Left forelimb (tissue), 1 donor: ENCODE measurements around the gene PDE4D.
A peak's percentile ranks its signal among the peaks of the same experiment; 100 is the strongest.

ENCODE experiments used
- DNase-seq: peaks from one replicate; pipeline ENCODE4 v3.0.0-alpha.2; 2018; ENCODE audit warnings: low spot score

Gene PDE4D

GRCh38 chr5:59838989-59839388, 54.5 kb downstream of the PDE4D start:
- DNase-seq = no peak

- DNase-seq = no peak
Observed at GRCh38 chr5:59838067-59838466, 55.5 kb downstream of the PDE4D start.

GRCh38 chr5:59837071-59837470, 56.5 kb downstream of the PDE4D start:
- DNase-seq = no peak

- no peak for DNase-seq
Observed at GRCh38 chr5:59835800-59836199, 57.7 kb downstream of the PDE4D start.

- DNase-seq = no peak
Observed at GRCh38 chr5:59833448-59833847, 60.1 kb downstream of the PDE4D start.

- no peak for DNase-seq
Observed at GRCh38 chr5:59832577-59833301, 60.8 kb downstream of the PDE4D start.

- DNase-seq = no peak
Observed at GRCh38 chr5:59831326-59832010, 62.1 kb downstream of the PDE4D start.

GRCh38 chr5:59830536-59831200, 62.9 kb downstream of the PDE4D start:
- no peak for DNase-seq

- no peak for DNase-seq
Observed at GRCh38 chr5:59829922-59830321, 63.6 kb downstream of the PDE4D start.

GRCh38 chr5:59829386-59829785, 64.1 kb downstream of the PDE4D start:
- DNase-seq = no peak

GRCh38 chr5:59828623-59829022, 64.9 kb downstream of the PDE4D start:
- DNase-seq = no peak

GRCh38 chr5:59826996-59827395, 66.5 kb downstream of the PDE4D start:
- DNase-seq = no peak

GRCh38 chr5:59823420-59823819, 70.1 kb downstream of the PDE4D start:
- no peak for DNase-seq

- no peak for DNase-seq
Observed at GRCh38 chr5:59819806-59820205, 73.7 kb downstream of the PDE4D start.

GRCh38 chr5:59817536-59817935, 76.0 kb downstream of the PDE4D start:
- no peak for DNase-seq

GRCh38 chr5:59816654-59817300, 76.7 kb downstream of the PDE4D start:
- no peak for DNase-seq

GRCh38 chr5:59814537-59814872, 79.0 kb downstream of the PDE4D start:
- DNase-seq = no peak

- DNase-seq = no peak
Observed at GRCh38 chr5:59813761-59814536, 79.6 kb downstream of the PDE4D start.

GRCh38 chr5:59810041-59810440, 83.5 kb downstream of the PDE4D start:
- peak; percentile 76 for DNase-seq

- no peak for DNase-seq
Observed at GRCh38 chr5:59807806-59808205, 85.7 kb downstream of the PDE4D start.

- no peak for DNase-seq
Observed at GRCh38 chr5:59800347-59800893, 93.1 kb downstream of the PDE4D start.
